Neuronal stem cell (in vitro differentiated cells): ENCODE data around the gene SORCS2. TPM values are rescaled to one million over a fixed set of nuclear protein-coding genes. Genes with fewer than 3 reads are reported as not detected.

Source experiments
- DNase-seq: peaks from one replicate; pipeline ENCODE4 v3.0.0-alpha.2; 2013; ENCODE audit warnings: low spot score
- H2AFZ ChIP-seq: one replicate; pipeline ENCODE4 v1.6.1; 2013; ENCODE audit warnings: mild to moderate bottlenecking, low read length, inconsistent platforms
- H2AK5ac ChIP-seq: 2 replicates; pipeline ENCODE4 v1.6.1; 2013; ENCODE audit warnings: low read depth, mild to moderate bottlenecking, inconsistent platforms, low read length, moderate library complexity, mixed read lengths
- H2BK120ac ChIP-seq: 2 replicates; pipeline ENCODE4 v1.6.1; 2013; ENCODE audit warnings: low read depth, mild to moderate bottlenecking, inconsistent platforms, low read length, moderate library complexity, mixed read lengths
- H2BK12ac ChIP-seq: one replicate; pipeline ENCODE4 v1.6.1; 2013; ENCODE audit warnings: low read length, inconsistent platforms
- H2BK15ac ChIP-seq: 2 replicates; pipeline ENCODE4 v1.6.1; 2013; ENCODE audit warnings: mild to moderate bottlenecking, low read length, inconsistent platforms, mixed read lengths
- H2BK5ac ChIP-seq: one replicate; pipeline ENCODE4 v1.6.1; 2013; ENCODE audit warnings: inconsistent platforms, mild to moderate bottlenecking, low read length, moderate library complexity
- H3K14ac ChIP-seq: one replicate; pipeline ENCODE4 v1.6.1; 2013; ENCODE audit warnings: low read length, inconsistent platforms
- H3K18ac ChIP-seq: 2 replicates; pipeline ENCODE4 v1.6.1; 2013; ENCODE audit warnings: low read length, inconsistent platforms
- H3K23ac ChIP-seq: 2 replicates; pipeline ENCODE4 v1.6.1; 2013; ENCODE audit warnings: low read depth, mild to moderate bottlenecking, mixed read lengths, low read length, inconsistent platforms; ENCODE audit not compliant: poor library complexity
- H3K27ac ChIP-seq: replicated peaks from 3 replicates; pipeline ENCODE4 v1.5.1; 2013; ENCODE audit warnings: low read length, inconsistent platforms
- H3K27me3 ChIP-seq, 3 experiments: 2 replicates each; pipeline ENCODE4 v1.6.1; 2013; ENCODE audit warnings: low read length in 3 of 3, mild to moderate bottlenecking in 2 of 3, inconsistent platforms in 1 of 3, low read depth in 1 of 3, mixed read lengths in 1 of 3, moderate library complexity in 1 of 3; ENCODE audit not compliant: control insufficient read depth in 3 of 3, insufficient read depth in 3 of 3
- H3K36me3 ChIP-seq, 2 donors: replicated peaks in 1 of 2; 2 replicates each; pipeline ENCODE4 v1.6.1; 2013; ENCODE audit warnings: low read length in 2 of 2; ENCODE audit not compliant: control insufficient read depth in 2 of 2, insufficient read depth in 2 of 2
- H3K4ac ChIP-seq: 2 replicates; pipeline ENCODE4 v1.6.1; 2013; ENCODE audit warnings: inconsistent platforms, mild to moderate bottlenecking, low read length, moderate library complexity
- H3K4me1 ChIP-seq, 2 donors: 1 replicate in 1 of 2; 2 replicates in 1 of 2; pipeline ENCODE4 v1.6.1; 2013; ENCODE audit warnings: low read length in 2 of 2, low read depth in 1 of 2; ENCODE audit not compliant: control insufficient read depth in 2 of 2, insufficient read depth in 1 of 2
- H3K4me2 ChIP-seq: one replicate; pipeline ENCODE4 v1.6.1; 2013; ENCODE audit warnings: mild to moderate bottlenecking, low read length, inconsistent platforms; ENCODE audit not compliant: insufficient read depth, poor library complexity, severe bottlenecking
- H3K4me3 ChIP-seq, 2 donors: 2 replicates each; pipeline ENCODE4 v1.5.1; 2013; ENCODE audit warnings: low read length in 2 of 2, mild to moderate bottlenecking in 2 of 2, inconsistent platforms in 1 of 2, moderate library complexity in 1 of 2
- H3K79me1 ChIP-seq: one replicate; pipeline ENCODE4 v1.6.1; 2013; ENCODE audit warnings: low read depth, mild to moderate bottlenecking, inconsistent platforms, low read length, moderate library complexity
- H3K9ac ChIP-seq: one replicate; pipeline ENCODE4 v1.6.1; 2013; ENCODE audit warnings: mild to moderate bottlenecking, low read depth, low read length, inconsistent platforms; ENCODE audit not compliant: poor library complexity
- H3K9me3 ChIP-seq, 2 donors: replicated peaks in 1 of 2; 2 replicates each; pipeline versions ENCODE3 to v1.6.1; 2013; ENCODE audit warnings: low read length in 2 of 2, mild to moderate bottlenecking in 2 of 2, inconsistent platforms in 1 of 2, low read depth in 1 of 2, mixed read lengths in 1 of 2, moderate library complexity in 1 of 2; ENCODE audit not compliant: control insufficient read depth in 2 of 2, insufficient read depth in 1 of 2
- H4K8ac ChIP-seq: one replicate; pipeline ENCODE4 v1.6.1; 2013; ENCODE audit warnings: low read depth, mild to moderate bottlenecking, inconsistent platforms, low read length, moderate library complexity
- H4K91ac ChIP-seq: one replicate; pipeline ENCODE4 v1.6.1; 2013; ENCODE audit warnings: low read length, low read depth, mild to moderate bottlenecking, inconsistent platforms; ENCODE audit not compliant: poor library complexity
- WGBS, 2 donors: extraction: QIAGEN DNeasy Blood & Tissue Kit; methylation state at CpG; one replicate each; pipeline ENCODE4 v1.1.7; 2013; ENCODE audit warnings: missing lambda C conversion rate in 2 of 2, mixed read lengths in 1 of 2; ENCODE audit not compliant: insufficient read length in 2 of 2, insufficient replicate concordance in 1 of 2; ENCODE audit errors: extremely low coverage in 2 of 2; 5-methylcytosine and 5-hydroxymethylcytosine counted together
- small RNA-seq: library from polyadenylated mRNA; stranded (forward); fragments of <200 nt; extraction: miRNeasy Mini kit (QIAGEN cat#:217004); gene quantifications from one replicate; pipeline ENCODE3, GENCODE V24; 2013; ENCODE audit not compliant: insufficient read depth

Gene SORCS2

GRCh38 chr4:7788694-7789425 lies 596.5 kb downstream of the SORCS2 start:
- Histone ChIP-seq H3K9ac (peak overlapping the region; percentile 21), H3K14ac (no peak overlapping the region), H3K9me3 (no peaks in the 10 kb centered on the region), H2BK12ac (no peak overlapping the region), H3K23ac (no peak overlapping the region), H2AFZ (no peak overlapping the region), H3K79me1 (no peaks in the 10 kb centered on the region), H3K4me2 (no peak overlapping the region), H3K18ac (peak overlapping the region; percentile 51), H3K4me3 (peak overlapping the region in 1 of 2 donors; percentile 3), H2AK5ac (no peak overlapping the region), H3K4ac (no peak overlapping the region), H2BK120ac (no peak overlapping the region), H4K91ac (no peak overlapping the region), H3K36me3 (peaks cover 1 to 4% of the 10 kb centered on the region in 2 donors), H3K27me3 (no peaks in the 10 kb centered on the region), H2BK5ac (no peak overlapping the region), H3K27ac (no peak overlapping the region), H3K4me1 (peaks cover 5 to 9% of the 10 kb centered on the region in 2 donors), H2BK15ac (no peak overlapping the region), H4K8ac (no peak overlapping the region)
- WGBS, 2 donors, result no CpG with 5 or more reads among the region's 13 CpGs
- no peak for DNase-seq

- Histone ChIP-seq H3K36me3 (peaks cover 1 to 4% of the 10 kb centered on the region in 2 donors), H4K91ac (no peak overlapping the region), H3K4me2 (no peak overlapping the region)
Measured at GRCh38 chr4:7790023-7790422, 597.7 kb downstream of the SORCS2 start.

GRCh38 chr4:7790999-7791398 lies 598.7 kb downstream of the SORCS2 start:
- H3K4me2 ChIP-seq, result no peak overlapping the region
- no peaks in the 10 kb centered on the region for H3K27me3 ChIP-seq
- no peak for DNase-seq
- no peak overlapping the region for H2BK5ac ChIP-seq
- H2AK5ac ChIP-seq, result no peak overlapping the region
- H3K14ac ChIP-seq, result no peak overlapping the region
- WGBS, 2 donors, result no CpG with 5 or more reads among the region's 2 CpGs
- H3K27ac ChIP-seq, result no peak overlapping the region
- H4K8ac ChIP-seq, result no peak overlapping the region
- H3K23ac ChIP-seq, result no peak overlapping the region
- H3K79me1 ChIP-seq, result no peaks in the 10 kb centered on the region
- peaks cover 1 to 2% of the 10 kb centered on the region in 2 donors for H3K36me3 ChIP-seq
- no peak overlapping the region for H3K4me3 ChIP-seq
- no peak overlapping the region for H2AFZ ChIP-seq
- H4K91ac ChIP-seq, result no peak overlapping the region
- H3K9ac ChIP-seq, result no peak overlapping the region
- peaks cover 5 to 9% of the 10 kb centered on the region in 2 donors for H3K4me1 ChIP-seq
- H2BK12ac ChIP-seq, result no peak overlapping the region
- H3K4ac ChIP-seq, result no peak overlapping the region
- no peak overlapping the region for H2BK15ac ChIP-seq
- H3K9me3 ChIP-seq, result no peaks in the 10 kb centered on the region
- H3K18ac ChIP-seq, result no peak overlapping the region
- H2BK120ac ChIP-seq, result no peak overlapping the region

More at GRCh38 chr4:7790023-7790422, 597.7 kb downstream of the SORCS2 start:
- Histone ChIP-seq H3K18ac (no peak overlapping the region), H2AK5ac (no peak overlapping the region), H3K14ac (no peak overlapping the region), H2BK5ac (no peak overlapping the region), H3K4me3 (no peak overlapping the region), H2BK12ac (no peak overlapping the region), H3K9me3 (no peaks in the 10 kb centered on the region), H3K79me1 (no peaks in the 10 kb centered on the region), H3K9ac (no peak overlapping the region), H2AFZ (no peak overlapping the region), H3K4ac (no peak overlapping the region), H2BK120ac (no peak overlapping the region), H3K27ac (no peak overlapping the region), H4K8ac (no peak overlapping the region), H3K4me1 (peaks cover 5 to 9% of the 10 kb centered on the region in 2 donors), H2BK15ac (no peak overlapping the region), H3K23ac (no peak overlapping the region), H3K27me3 (no peaks in the 10 kb centered on the region)
- no CpG with 5 or more reads among the region's 2 CpGs for WGBS, 2 donors
- DNase-seq, result no peak

Small RNA genes lying within 50 kb of the gene (small RNA-seq; reads per million reads assigned to genes)
- gene MIR4274, result not detected
- gene MIR4798, result not detected
